ENCODE data around the gene SUZ12.
"Not testable (repeated sequence)": the region's sequence is repeated elsewhere in the genome, so short reads cannot be mapped to it uniquely, and the experiment has no call there.

GRCh38 chr17:31964131-31964530, 27.3 kb downstream of the SUZ12 start:
- TF ChIP-seq POLR2A (IDR thresholded peaks at IDR 0.05); CTCF (IDR thresholded peaks at IDR 0.05 in 4 of 5, conservative IDR thresholded peaks at IDR 0.05 in 1 of 5): not testable (repeated sequence)
